CD4-positive, alpha-beta T cell treated with Interleukin-15 for 1 hour (primary cell): ENCODE measurements around the gene ARHGEF7.

Experiments used
- DNase-seq: peaks from one replicate; pipeline ENCODE4 v3.0.0-alpha.2; 2020

Gene ARHGEF7

GRCh38 chr13:111203736-111204389, 88.8 kb downstream of the ARHGEF7 start:
- DNase-seq: no peak

DNA sequence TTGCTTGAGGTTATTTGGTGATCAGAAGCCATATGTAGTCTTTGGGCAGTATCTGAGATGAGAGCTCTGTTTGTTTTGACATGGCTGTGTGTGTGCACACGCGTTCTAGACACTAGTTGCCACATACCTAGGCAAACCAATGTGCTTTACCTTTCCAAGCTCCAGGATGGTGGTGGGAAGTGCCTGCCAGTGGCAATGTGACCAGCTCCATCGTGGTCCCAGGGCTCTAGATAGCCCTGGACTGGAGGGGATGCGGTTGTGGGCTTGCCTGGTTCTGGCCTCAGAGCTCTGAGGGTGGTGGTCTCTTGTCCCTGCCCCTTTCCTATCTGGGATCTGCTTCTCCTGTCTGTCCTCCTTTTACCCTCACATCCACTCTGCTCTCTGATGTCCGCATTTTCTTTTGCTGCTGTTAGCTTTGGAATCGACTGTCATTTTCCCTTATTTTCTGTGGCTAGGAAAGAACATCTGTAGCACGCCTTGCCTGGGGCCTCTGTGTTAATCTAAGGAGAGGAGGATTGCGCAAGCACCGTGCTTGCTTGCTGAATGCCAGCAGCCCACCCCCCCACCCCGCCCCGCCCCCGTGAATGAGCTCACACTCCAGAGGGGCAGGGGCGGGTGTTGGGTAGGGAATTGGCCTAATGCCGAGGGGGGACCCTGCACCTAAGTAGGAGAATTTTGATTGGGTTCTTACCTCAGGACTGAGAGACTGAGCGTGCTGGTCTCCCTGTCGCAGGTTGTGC, 89.5 kb downstream of the ARHGEF7 start:
- DNase-seq: no peak

DNA sequence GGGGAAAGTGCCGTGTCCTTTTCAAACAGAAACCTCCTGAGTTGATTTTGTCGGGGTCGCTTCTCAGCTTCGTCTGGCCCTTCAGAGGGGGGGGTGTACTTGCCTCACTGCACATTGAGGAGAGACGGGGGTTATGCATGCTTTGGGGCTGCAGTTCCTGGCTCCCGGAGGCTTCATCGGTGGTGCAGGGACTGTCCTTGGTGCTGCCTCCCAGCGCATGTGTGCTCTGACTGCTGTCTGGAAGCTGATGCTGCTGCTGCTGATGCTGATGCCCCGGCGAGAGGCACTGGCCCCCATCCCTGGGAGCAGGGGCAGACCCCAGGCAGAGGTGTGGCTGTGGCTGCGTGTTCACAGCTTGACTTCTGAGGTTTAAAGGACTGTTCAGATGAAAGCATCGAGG, 91.0 kb downstream of the ARHGEF7 start:
- DNase-seq: no peak

DNA sequence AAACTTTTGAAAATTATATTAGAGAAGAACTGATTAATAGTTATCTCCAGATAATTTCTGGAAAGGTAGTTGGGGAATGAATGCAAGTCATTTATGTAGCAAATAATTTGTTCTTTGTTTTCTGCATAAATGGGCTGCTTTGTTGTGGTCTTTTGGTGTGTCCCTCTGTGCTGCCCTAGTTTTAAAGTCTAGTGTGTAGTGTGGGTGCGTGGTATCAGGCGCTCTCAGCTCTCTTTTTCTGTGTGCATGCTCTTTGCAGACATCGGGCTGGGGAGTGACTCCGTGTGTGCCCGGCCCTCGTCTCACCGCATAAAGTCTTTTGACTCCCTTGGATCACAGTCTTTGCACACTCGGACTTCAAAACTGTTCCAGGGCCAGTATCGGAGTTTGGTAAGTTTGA, 94.5 kb downstream of the ARHGEF7 start:
- DNase-seq: no peak

- DNase-seq: no peak
These were observed 95.0 kb downstream of the ARHGEF7 start for GRCh38 chr13:111210091-111210490.

DNA sequence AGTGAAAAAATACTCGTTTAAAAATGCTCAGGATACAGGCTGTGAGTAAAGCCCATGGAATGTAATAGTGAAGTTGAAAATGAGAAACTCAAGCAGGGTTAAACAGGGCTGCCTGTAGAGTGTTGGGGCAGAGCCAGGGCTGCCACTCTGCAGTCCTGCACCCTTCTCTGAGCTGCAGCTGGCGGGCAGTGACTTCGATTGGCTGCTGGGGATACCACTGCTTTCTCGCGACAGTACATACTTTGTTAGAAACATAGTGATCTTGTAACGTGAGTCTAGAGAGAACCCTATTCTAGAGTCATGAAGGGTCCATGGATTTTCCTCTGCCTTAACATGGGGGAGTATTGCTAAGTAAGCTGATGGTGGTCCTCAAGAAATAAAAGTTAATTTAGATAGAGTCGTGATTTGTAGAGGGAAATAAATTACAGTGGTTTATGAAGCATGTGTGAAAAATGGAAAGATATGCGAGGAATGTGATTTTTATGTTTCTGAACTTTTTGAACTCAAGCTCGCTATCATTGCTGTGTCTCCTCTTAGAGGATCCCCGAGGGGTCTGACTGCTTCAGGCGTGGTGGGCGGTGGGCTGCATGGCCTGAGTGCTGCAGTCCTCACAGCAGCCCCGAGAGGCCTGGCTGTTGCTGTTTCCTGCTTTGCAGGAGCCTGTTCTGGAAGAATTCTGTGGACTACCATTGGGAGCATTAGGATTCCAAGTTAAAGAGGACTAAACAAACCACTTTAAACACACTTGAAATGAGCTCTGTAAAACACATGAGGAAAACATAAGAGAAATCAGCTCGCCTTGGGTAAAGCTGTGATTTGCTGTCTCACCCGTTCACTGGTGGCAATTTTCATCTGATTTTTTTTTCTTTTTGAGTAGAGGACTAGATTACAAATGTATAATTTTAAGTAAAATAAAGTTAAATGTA, 95.7 kb downstream of the ARHGEF7 start:
- DNase-seq: no peak

DNA sequence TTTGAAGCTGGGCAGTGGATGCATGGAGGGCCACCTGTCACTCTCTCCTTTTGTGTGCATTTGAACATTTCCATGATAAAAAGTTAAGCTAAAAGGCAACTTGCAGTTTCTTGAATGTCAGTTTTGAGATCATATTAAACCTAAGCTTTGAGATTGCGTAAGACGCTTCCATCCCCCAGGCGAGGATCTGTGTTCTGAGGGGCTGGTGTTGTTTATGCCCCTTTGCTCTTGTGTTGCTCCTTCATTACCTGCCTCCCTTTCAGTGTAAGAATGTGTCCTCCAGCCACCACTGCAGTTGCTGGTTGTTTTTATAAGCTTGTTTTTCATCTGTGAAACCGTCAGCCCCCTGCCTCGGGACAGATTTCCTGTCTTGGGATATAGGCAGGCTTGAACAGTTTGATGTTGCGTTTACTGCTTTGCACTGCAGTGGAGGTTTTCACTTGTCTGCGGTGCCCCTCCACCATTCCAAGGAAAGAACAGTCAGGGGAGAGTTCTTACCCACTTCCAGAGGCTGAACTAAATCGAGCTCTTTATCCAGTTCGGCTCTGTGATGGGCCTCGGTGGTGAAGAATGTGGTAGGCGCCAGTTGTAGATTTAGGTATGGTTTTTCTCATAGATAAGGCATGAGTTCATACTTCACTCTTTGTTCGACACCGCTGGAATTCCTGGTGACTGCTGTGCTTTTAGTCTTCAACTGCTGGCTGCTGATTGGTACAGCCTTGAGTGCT, 96.8 kb downstream of the ARHGEF7 start:
- DNase-seq: no peak

DNA sequence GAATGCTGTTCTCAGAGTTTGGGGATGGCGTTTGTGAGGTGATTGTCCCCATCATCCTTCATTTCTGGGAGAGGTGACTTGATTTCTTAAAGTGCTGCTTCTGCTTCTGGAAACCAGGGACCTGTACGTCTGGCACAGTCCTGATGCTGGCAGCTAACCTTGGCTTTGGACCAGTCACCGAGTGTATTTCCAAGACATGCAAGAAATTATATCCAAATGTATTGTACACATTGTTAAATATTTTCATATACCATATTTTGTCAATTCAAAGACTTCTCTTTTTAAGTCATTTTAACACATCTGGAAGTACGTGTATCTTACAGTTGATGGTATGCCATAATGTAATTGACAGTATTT, 97.4 kb downstream of the ARHGEF7 start:
- DNase-seq: no peak

- no peak for DNase-seq
These were observed 99.0 kb downstream of the ARHGEF7 start for GRCh38 chr13:111213964-111214726.

DNA sequence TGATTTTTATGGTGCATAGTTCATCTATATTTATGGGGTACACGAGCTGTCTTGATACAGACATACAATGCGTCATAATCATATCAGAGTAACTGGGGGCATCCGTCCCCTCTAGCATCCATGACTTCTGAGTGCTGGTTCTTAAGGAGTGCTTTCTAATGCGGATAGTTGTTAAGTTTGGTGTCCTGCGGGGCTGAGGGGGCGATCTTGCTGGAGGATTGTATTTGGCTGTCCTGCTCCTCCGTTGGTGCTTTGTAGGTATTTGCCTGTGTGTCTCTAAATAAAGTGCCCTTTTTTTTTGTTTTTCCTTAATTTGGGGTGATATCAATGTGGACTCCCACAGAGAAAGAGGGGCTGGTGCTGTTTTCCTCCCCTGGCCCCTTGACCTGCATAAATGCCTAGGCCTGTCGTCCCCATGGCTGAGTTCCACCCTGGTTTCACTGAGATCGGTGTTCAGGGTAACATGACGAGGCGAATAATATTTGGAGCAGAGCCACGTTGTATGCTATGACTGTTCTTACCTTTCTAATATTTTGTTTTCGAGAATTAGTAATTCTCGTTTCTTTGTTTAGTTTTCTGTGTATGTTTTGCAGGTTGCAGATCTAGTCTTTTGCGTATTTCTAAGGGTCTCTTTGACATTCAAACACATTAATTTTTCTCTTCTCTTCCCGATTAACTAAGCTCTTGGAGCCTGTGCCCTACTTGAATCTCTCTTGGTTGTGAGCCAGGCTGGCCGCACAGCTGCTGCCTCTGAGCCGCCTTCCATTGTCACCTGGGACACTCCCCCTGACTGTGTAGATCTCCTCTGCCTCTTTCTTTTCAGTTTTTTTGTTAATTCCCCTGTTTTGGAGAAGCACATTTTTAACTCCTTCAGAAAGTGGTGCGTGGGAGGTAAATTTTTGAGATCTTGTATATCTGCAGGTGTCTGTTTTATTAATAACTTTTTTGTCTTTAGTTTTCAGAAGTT, 100.3 kb downstream of the ARHGEF7 start:
- no peak for DNase-seq

DNA sequence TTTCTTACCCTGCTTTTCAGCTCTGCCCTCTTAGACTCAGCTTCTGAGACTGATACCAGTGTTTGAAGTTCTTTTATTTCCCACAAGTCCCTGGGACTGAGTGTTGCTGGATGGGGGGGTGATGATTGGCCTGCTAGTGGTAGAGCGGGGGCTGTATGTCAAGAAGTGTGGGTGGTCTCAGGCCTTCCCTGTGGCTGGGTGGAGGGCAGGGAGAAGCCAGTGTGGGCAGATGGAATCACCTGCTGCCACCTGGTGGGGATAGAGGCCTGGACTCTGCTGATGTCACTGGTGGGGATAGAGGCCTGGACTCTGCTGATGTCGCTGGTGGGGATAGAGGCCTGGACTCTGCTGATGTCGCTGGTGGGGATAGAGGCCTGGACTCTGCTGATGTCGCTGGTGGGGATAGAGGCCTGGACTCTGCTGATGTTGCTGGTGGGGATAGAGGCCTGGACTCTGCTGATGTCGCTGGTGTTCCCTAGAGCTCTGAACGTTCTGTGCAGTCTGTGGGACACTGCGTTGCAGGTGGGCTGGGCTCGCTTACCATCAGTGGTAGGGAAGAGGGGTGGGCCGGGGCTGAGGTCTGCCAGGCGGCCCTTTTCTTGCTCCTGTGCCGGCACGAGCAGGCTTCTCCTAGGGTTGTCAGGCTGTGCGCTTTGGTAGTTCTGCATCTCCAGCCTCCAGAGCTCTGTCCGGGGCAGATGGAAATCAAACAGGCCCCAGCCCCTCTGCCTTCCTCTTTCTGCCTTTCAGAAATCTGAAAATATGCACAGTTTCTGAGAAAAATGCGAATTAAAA, 101.3 kb downstream of the ARHGEF7 start:
- DNase-seq: peak; percentile 33

GRCh38 chr13:111217641-111218040, 102.5 kb downstream of the ARHGEF7 start:
- DNase-seq: no peak

DNA sequence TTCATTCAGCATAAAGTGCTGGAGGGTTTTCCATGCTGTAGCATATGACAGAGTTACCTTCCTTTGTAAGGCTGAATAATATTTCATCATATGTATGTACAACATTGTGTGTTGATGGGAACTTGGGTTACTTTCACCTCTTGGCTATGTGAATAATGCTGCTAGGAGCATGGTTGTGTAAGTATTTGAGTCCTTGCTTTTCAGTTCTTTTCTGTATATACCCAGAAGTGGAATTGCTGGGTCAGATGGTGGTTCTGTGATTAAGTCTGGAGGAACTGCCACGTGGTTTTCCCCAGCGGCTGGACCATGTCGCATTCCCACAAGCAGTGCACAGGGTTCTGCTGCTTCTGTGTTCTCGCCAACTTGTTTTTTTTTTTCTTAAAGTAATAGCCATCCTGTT, 104.2 kb downstream of the ARHGEF7 start:
- DNase-seq: no peak

GRCh38 chr13:111219950-111220349, 104.8 kb downstream of the ARHGEF7 start:
- no peak for DNase-seq

DNA sequence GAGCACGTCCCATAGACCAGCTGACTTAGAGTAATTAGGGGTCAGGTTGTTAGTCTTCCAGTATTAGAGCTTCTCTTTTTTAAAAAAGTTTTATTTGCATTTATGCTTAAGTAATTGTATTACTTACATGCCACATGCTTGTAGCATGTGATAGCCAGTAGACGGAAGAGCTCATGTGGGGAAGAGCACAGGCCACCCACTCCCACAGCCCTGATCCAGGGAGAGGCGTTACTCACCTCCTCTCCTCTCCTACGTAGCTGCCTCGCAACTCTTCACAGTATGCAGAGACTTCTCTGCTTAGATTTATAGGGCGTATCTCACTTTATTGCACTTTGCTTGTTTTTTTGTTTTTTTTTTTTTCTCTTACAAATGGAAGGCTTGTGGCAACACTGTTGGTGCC, 110.1 kb downstream of the ARHGEF7 start:
- no peak for DNase-seq

DNA sequence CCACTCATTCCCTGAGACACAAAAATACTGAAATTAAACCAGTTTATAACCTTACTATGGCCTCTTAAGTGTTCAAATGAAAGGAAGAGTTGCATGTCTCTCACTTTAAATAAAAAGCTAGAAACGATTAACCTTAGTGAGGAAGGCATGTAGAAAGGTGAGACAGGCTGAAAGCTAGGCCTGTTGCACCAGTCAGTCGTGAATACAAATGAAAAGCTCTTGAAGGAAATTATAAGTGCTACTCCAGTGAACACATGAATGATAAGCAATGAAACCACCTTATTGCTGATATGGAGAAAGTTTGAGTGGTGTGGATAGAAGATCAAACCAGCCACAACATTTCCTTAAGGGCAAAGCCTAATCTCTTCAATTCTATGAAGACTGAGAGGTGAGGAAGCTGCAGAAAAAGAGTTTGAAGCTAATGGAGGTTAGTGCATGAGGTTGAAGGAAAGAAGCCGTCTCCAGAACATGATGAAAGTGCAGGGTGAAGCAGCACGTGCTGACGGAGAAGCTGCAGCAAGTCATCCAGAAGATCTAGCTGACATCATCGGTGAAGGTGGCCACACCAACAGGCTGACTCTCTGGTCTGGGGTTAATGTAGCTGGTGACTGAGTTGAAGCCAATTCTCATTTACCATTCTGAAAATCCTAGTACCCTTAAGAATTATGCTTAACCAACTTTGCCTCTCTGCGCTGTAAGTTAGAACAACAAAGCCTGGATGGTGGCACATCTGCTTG, 110.9 kb downstream of the ARHGEF7 start:
- no peak for DNase-seq

- no peak for DNase-seq
These were observed 112.3 kb downstream of the ARHGEF7 start for GRCh38 chr13:111227405-111227804.

DNA sequence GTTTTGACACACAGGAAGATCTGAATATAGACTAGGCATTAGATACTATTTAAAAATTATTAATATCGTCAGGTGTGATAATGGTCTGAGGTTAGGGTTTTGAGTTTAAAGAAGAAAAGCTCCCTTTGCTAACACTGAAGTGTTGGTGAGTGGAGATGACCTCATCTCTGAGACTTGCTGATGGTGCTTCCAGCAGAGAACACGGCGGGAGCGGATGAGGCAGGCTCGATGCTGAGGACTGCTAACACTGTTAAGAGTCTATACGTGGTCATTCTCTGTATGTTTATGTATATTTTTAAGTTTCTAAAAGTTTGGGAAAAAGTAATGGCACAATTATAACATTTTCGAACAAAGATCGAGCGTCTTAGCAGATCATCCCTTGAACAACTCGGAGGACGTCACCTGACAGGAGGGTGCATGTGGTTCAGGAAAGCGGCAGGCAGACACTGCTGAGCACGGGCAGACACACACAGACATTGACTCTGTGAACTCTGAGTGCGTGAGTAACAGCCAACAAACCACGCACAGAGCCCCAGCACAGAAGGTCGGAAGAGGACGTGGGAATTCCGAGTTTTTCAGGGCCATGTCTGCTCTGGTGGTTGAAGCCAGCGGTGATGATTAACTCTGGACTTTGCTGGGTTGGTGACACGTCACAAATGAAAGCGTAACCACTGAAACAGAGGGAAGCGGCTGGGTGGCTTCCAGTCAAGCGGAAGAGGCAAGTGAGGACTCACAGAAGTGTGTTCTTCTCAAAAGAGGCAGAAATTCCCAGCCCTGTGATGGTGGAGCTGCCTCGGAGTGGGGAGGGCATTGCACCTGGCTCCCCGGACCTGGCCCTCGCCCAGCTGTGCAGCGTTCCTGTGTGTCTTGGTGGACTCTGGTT, 113.4 kb downstream of the ARHGEF7 start:
- DNase-seq: no peak
